Panc1 (cell line): Measurements from ENCODE around the gene ATG14. TPM values are rescaled to one million over a fixed set of nuclear protein-coding genes. Genes with fewer than 3 reads are reported as not detected.

Source experiments
- ATAC-seq: fragments of 200-7000 bp; cut with Tn5 transposase; 2 replicates; pipeline ENCODE4 v1.9.1; 2020; ENCODE audit warnings: mild to moderate bottlenecking, moderate library complexity
- BruUV-seq: library from RNA; stranded (reverse); fragments of 400-500 nt; replicated peaks from 2 replicates; lab custom pipeline; 2021; lab: Mats Ljungman, UMichigan
- CTCF ChIA-PET: fragments of 300-600 bp; sonication (Branson Sonifier 250); formaldehyde crosslinking; loops from one replicate; lab custom pipeline; 2022; ENCODE audit warnings: antibody characterized with exemption; lab: Charles Lee
- POLR2A ChIA-PET: fragments of 300-600 bp; sonication (Branson Sonifier 250); formaldehyde crosslinking; loops from one replicate; lab custom pipeline; 2022; ENCODE audit warnings: antibody characterized with exemption; lab: Charles Lee
- DNase-seq: peaks from one replicate; pipeline ENCODE4 v3.0.0-alpha.2; 2010; ENCODE audit warnings: low read depth, low spot score
- H3K27ac ChIP-seq: 2 replicates; pipeline ENCODE4 v1.5.1; 2011; ENCODE audit warnings: mild to moderate bottlenecking, low read length, inconsistent platforms
- H3K27me3 ChIP-seq: fragments of 200-500 bp; sonication (Bioruptor generic); 2 replicates; pipeline ENCODE4 v1.6.0; 2014; ENCODE audit warnings: low read length, inconsistent platforms; ENCODE audit not compliant: control insufficient read depth, insufficient read depth
- H3K36me3 ChIP-seq: fragments of 200-500 bp; sonication (Bioruptor generic); 2 replicates; pipeline ENCODE4 v1.5.1; 2014; ENCODE audit warnings: inconsistent platforms, mild to moderate bottlenecking, low read length, moderate library complexity; ENCODE audit not compliant: control insufficient read depth, insufficient read depth
- H3K4me1 ChIP-seq: 2 replicates; pipeline ENCODE4 v1.5.1; 2011; ENCODE audit warnings: inconsistent platforms, mild to moderate bottlenecking, low read length, moderate library complexity; ENCODE audit not compliant: control insufficient read depth, insufficient read depth
- H3K4me3 ChIP-seq, 2 experiments: 2 replicates each; pipeline ENCODE4 v1.5.1; 2011 to 2012; ENCODE audit warnings: low read depth in 2 of 2, low read length in 2 of 2, mild to moderate bottlenecking in 2 of 2, inconsistent platforms in 1 of 2, moderate library complexity in 1 of 2
- H3K9me3 ChIP-seq: fragments of 200-500 bp; sonication (Bioruptor generic); 2 replicates; pipeline ENCODE4 v1.5.1; 2014; ENCODE audit warnings: low read depth, mild to moderate bottlenecking, inconsistent platforms, low read length, moderate library complexity; ENCODE audit not compliant: control insufficient read depth, insufficient read depth
- CTCF ChIP-seq: fragments of 450-650 bp; IDR thresholded peaks from 2 replicates; pipeline ENCODE4 v1.5.1; 2017; ENCODE audit warnings: mild to moderate bottlenecking
- POLR2AphosphoS5 ChIP-seq: IDR thresholded peaks from 2 replicates; pipeline ENCODE4 v1.6.1; 2012; ENCODE audit warnings: mild to moderate bottlenecking, low read depth, low read length, moderate library complexity
- REST ChIP-seq, 2 experiments: IDR thresholded peaks; 2 replicates each; pipeline ENCODE4 v1.6.1; 2011 to 2012; ENCODE audit warnings: low read depth in 2 of 2, control low read depth in 1 of 2, low read length in 1 of 2, mild to moderate bottlenecking in 1 of 2, moderate library complexity in 1 of 2; ENCODE audit not compliant: insufficient read depth in 1 of 2
- SIN3A ChIP-seq: IDR thresholded peaks from 2 replicates; pipeline ENCODE4 v1.6.1; 2012; ENCODE audit warnings: low read depth, mild to moderate bottlenecking, low read length, moderate library complexity, borderline replicate concordance; ENCODE audit not compliant: insufficient read depth
- TCF7L2 ChIP-seq: IDR thresholded peaks from 2 replicates; pipeline ENCODE4 v1.6.1; 2011; ENCODE audit warnings: mild to moderate bottlenecking, low read depth, low read length, inconsistent platforms
- in situ Hi-C: cut with HindIII; loops from 2 replicates; pipeline ENCODE4 v1.10.0; 2016; ENCODE audit warnings: low sequenced_read_pairs, low pct_unique_long_range_greater_than_20kb
- intact Hi-C: fragments of 100-400 bp; cut with micrococcal nuclease; formaldehyde crosslinking; loops from one replicate; pipeline ENCODE4 v1.10.0; 2022; ENCODE audit not compliant: unreplicated experiment
- total RNA-seq: library from RNA; stranded (reverse); gene quantifications from one replicate; pipeline ENCODE4 v1.2.1, GENCODE V29; 2021; ENCODE audit not compliant: unreplicated experiment

Gene ATG14
- total RNA-seq, 1 experiment from 2014 or later: 7.1 TPM

GRCh38 chr14:55386037-55386808 lies 25.4 kb downstream of the ATG14 start:
- Histone ChIP-seq H3K4me1 (no peaks in the 10 kb centered on the region; the same call in 1 of the 2 replicates), H3K36me3 (peaks cover 2% of the 10 kb centered on the region), H3K27ac (no peak overlapping the region), H3K9me3 (no peaks in the 10 kb centered on the region), H3K27me3 (no peaks in the 10 kb centered on the region), H3K4me3 (no peak overlapping the region)
- intact Hi-C loops: no loop called here
- ChIA-PET POLR2A (no interaction called here), CTCF (no interaction called here)
- no peak for TF ChIP-seq REST (IDR thresholded peaks at IDR 0.05; ENCODE audit: insufficient read depth in 1 of 2, low read depth in 2 of 2, low read length in 1 of 2)
- no peak for TF ChIP-seq CTCF
- TF ChIP-seq SIN3A: no peak
- no peak for TF ChIP-seq TCF7L2
- no peak for TF ChIP-seq POLR2AphosphoS5
- no peak for DNase-seq
- no peak for ATAC-seq
- in situ Hi-C loops: no loop called here
- BruUV-seq: no TSS peak

- intact Hi-C loops: no loop called here
- peaks cover 4% of the 10 kb centered on the region for H3K36me3 ChIP-seq
- in situ Hi-C loops: no loop called here
- ATAC-seq (no peak), DNase-seq (no peak)
- no peaks in the 10 kb centered on the region; the same call in 1 of the 2 replicates for H3K4me1 ChIP-seq
- no peak overlapping the region for H3K27ac ChIP-seq
- H3K27me3 ChIP-seq: no peaks in the 10 kb centered on the region
- POLR2A ChIA-PET: no interaction called here
- BruUV-seq: no TSS peak
- CTCF ChIA-PET: no interaction called here
- H3K9me3 ChIP-seq: no peaks in the 10 kb centered on the region
- no peak for TF ChIP-seq SIN3A
- TF ChIP-seq REST (IDR thresholded peaks at IDR 0.05; ENCODE audit: insufficient read depth in 1 of 2, low read depth in 2 of 2, low read length in 1 of 2): no peak
- TF ChIP-seq POLR2AphosphoS5: no peak
- no peak overlapping the region for H3K4me3 ChIP-seq
Observed at GRCh38 chr14:55384536-55384935, 27.1 kb downstream of the ATG14 start.
